Frontal cortex (tissue), 4 donors: ENCODE measurements around the gene CEP126. TPM values are rescaled to one million over a fixed set of nuclear protein-coding genes. Genes with fewer than 3 reads are reported as not detected.

Source experiments
- DNase-seq, 2 donors: peaks; one replicate each; pipeline ENCODE4 v3.0.0; 2012; ENCODE audit warnings: low spot score in 2 of 2
- FAIRE-seq: peaks from 2 replicates; lab custom pipeline; 2012; peaks lifted over from hg19 to GRCh38; lab: Jason Lieb, UNC
- total RNA-seq: library from RNA; depleted of rRNA; stranded (reverse); fragments of >200 nt; gene quantifications from one replicate; pipeline ENCODE4 v1.2.3, GENCODE V29; 2014
- donor health status: control.
- donor health status: control.
- donor health status: control.

CEP126 gene
- total RNA-seq, 1 donor from 2014 or later = 10.6 TPM

- FAIRE-seq (no peak), DNase-seq (no peak)
Observed at GRCh38 chr11:102005306-102005705, 90.5 kb downstream of the CEP126 start.

- no peak for FAIRE-seq
- no peak for DNase-seq
Observed at GRCh38 chr11:102006835-102007566, 92.2 kb downstream of the CEP126 start.

GRCh38 chr11:102007567-102008437 is 93.0 kb downstream of the CEP126 start:
- peak; percentile 14 to 22 for DNase-seq
- peak; percentile 95 for FAIRE-seq

GRCh38 chr11:102010776-102011494 is 96.1 kb downstream of the CEP126 start:
- no peak for FAIRE-seq
- DNase-seq = peak in 1 of 2 donors; percentile 19

- FAIRE-seq (no peak), DNase-seq (no peak)
Observed at GRCh38 chr11:102012946-102013345, 98.1 kb downstream of the CEP126 start.

GRCh38 chr11:102014756-102015155 is 99.9 kb downstream of the CEP126 start:
- FAIRE-seq = no peak
- DNase-seq = no peak

GRCh38 chr11:102017026-102017425 is 102.2 kb downstream of the CEP126 start:
- DNase-seq (no peak), FAIRE-seq (no peak)

- DNase-seq = no peak
- FAIRE-seq = no peak
Observed at GRCh38 chr11:102026217-102026616, 111.4 kb downstream of the CEP126 start.

GRCh38 chr11:102026959-102027358 is 112.1 kb downstream of the CEP126 start:
- DNase-seq = no peak
- no peak for FAIRE-seq

GRCh38 chr11:102036757-102037156 is 121.9 kb downstream of the CEP126 start:
- DNase-seq = no peak
- FAIRE-seq = no peak

- FAIRE-seq (no peak), DNase-seq (no peak)
Observed at GRCh38 chr11:102046841-102047240, 132.0 kb downstream of the CEP126 start.

- no peak for FAIRE-seq
- peak; percentile 54 to 76 for DNase-seq
Observed at GRCh38 chr11:102047305-102047924, 132.6 kb downstream of the CEP126 start, which contains the start of gene CFAP300. Gene CFAP300, plus strand, starts transcription at chr11:102047437. Its CDS starts 34 bp downstream, at chr11:102047471.

Other genes starting within 250 kb of the CEP126 start
- gene ANGPTL5, start 1.5 kb downstream of the CEP126 start, total RNA-seq = 0.41 TPM
- 2.0 TPM for gene CFAP300, start 132.4 kb downstream of the CEP126 start, total RNA-seq
- gene YAP1, start 195.4 kb downstream of the CEP126 start, total RNA-seq = 11.0 TPM